Suprapubic skin (tissue), 4 donors: Measurements from ENCODE around the gene IL6.

ENCODE experiments used
- CTCF ChIP-seq, 2 donors: fragments of 200-600 bp in 1 of 2; fragments of 450-650 bp in 1 of 2; sonication (generic) in 1 of 2; IDR thresholded peaks; one replicate each; pipeline ENCODE4 v1.5.1; 2016 to 2019; ENCODE audit warnings: antibody characterized with exemption in 2 of 2, mild to moderate bottlenecking in 1 of 2, moderate library complexity in 1 of 2
- POLR2A ChIP-seq, 2 donors: fragments of 450-650 bp; IDR thresholded peaks; one replicate each; pipeline ENCODE4 v1.6.1; 2017; ENCODE audit warnings: antibody characterized with exemption in 2 of 2, mild to moderate bottlenecking in 2 of 2, moderate library complexity in 2 of 2
- POLR2AphosphoS5 ChIP-seq, 3 donors: sonication (generic); formaldehyde crosslinking; IDR thresholded peaks; one replicate each; pipeline ENCODE4 v1.6.1; 2017; ENCODE audit warnings: antibody characterized with exemption in 3 of 3

DNA sequence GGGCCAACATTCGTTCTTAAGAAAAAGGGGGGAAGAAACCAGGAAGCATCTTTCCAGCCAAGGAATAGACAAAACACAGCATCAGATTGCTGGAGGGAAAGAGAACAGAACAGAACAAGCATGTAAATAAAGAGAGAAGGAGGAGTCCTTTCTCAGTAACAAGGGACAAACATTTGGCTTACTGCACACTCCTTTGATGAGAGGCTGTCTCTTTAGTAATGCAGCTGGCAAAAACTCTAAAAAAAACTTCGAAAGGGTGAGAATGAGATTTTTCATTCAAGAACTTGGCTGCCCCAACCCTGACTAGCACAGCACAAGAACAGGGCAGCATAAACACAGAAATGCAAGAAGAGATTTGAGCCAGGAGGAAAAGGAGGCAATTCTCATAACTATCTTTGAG is 38.9 kb upstream of the IL6 start:
- TF ChIP-seq CTCF (IDR thresholded peaks at IDR 0.05) (no peak), POLR2A (IDR thresholded peaks at IDR 0.05) (no peak), POLR2AphosphoS5 (IDR thresholded peaks at IDR 0.05) (no peak)
